Omental fat pad (tissue), 4 donors: ENCODE data around the gene RYR2. TPM values are rescaled to one million over a fixed set of nuclear protein-coding genes. Genes with fewer than 3 reads are reported as not detected.

ENCODE experiments used
- ATAC-seq: fragments of 150-250 bp; one replicate; pipeline ENCODE4 v1.9.1; 2016; ENCODE audit warnings: mild to moderate bottlenecking, moderate library complexity; ENCODE audit not compliant: low FRiP score
- DNase-seq: peaks from one replicate; pipeline ENCODE4 v3.0.0-alpha.2; 2019; ENCODE audit warnings: low spot score
- CTCF ChIP-seq, 3 donors: fragments of 450-650 bp; IDR thresholded peaks; one replicate each; pipeline ENCODE4 v1.5.1; 2016 to 2017; ENCODE audit warnings: antibody characterized with exemption in 3 of 3, mild to moderate bottlenecking in 3 of 3, moderate library complexity in 2 of 3
- total RNA-seq, 4 donors: library from RNA; depleted of rRNA; stranded (reverse); fragments of >200 nt; gene quantifications; one replicate each; pipeline ENCODE4 v1.1.0, GENCODE V29; 2016

The RYR2 gene
- total RNA-seq, 4 donors from 2014 or later = 0.19 to 2.4 (median 1.2) TPM

- ATAC-seq (no peak), DNase-seq (no peak)
- no peak for TF ChIP-seq CTCF (IDR thresholded peaks at IDR 0.05)
Observed at GRCh38 chr1:237786066-237786719, 744.2 kb downstream of the RYR2 start.

- DNase-seq (no peak), ATAC-seq (no peak)
- TF ChIP-seq CTCF (IDR thresholded peaks at IDR 0.05) = no peak
Observed at GRCh38 chr1:237788069-237788468, 746.1 kb downstream of the RYR2 start.

- ATAC-seq (no peak), DNase-seq (no peak)
- TF ChIP-seq CTCF (IDR thresholded peaks at IDR 0.05) = no peak
Observed at GRCh38 chr1:237789619-237790018, 747.6 kb downstream of the RYR2 start.

GRCh38 chr1:237791592-237791991, 749.6 kb downstream of the RYR2 start:
- no peak for DNase-seq
- no peak for TF ChIP-seq CTCF (IDR thresholded peaks at IDR 0.05)
- ATAC-seq = no peak

GRCh38 chr1:237792149-237792548, 750.2 kb downstream of the RYR2 start:
- no peak for TF ChIP-seq CTCF (IDR thresholded peaks at IDR 0.05)
- DNase-seq = no peak
- no peak for ATAC-seq

- no peak for TF ChIP-seq CTCF (IDR thresholded peaks at IDR 0.05)
- DNase-seq = no peak
- ATAC-seq = no peak
Observed at GRCh38 chr1:237792726-237793125, 750.7 kb downstream of the RYR2 start.

GRCh38 chr1:237794071-237794470, 752.1 kb downstream of the RYR2 start:
- ATAC-seq (no peak), DNase-seq (no peak)
- TF ChIP-seq CTCF (IDR thresholded peaks at IDR 0.05) = no peak
